ENCODE results near the gene UNC5B. TPM values are rescaled to one million over a fixed set of nuclear protein-coding genes. Genes with fewer than 3 reads are reported as not detected.
A peak's percentile ranks its signal among the peaks of the same experiment; 100 is the strongest.

The UNC5B gene
- total RNA-seq, 1 donor from 2014 or later: 0.63 TPM

- no peak for DNase-seq (ENCODE audit: low read depth)
- H3K4me3 ChIP-seq (ENCODE audit: low read depth, low read length): no peak overlapping the region
- no peak for TF ChIP-seq CTCF (conservative IDR thresholded peaks at IDR 0.05; ENCODE audit: low read depth, low read length)
Observed at GRCh38 chr10:71334221-71334791, 121.9 kb downstream of the UNC5B start.

- H3K4me3 ChIP-seq (ENCODE audit: low read depth, low read length): no peak overlapping the region
- no peak for TF ChIP-seq CTCF (conservative IDR thresholded peaks at IDR 0.05; ENCODE audit: low read depth, low read length)
- no peak for DNase-seq (ENCODE audit: low read depth)
Observed at GRCh38 chr10:71335173-71335708, 122.9 kb downstream of the UNC5B start.

- no peak for TF ChIP-seq CTCF (conservative IDR thresholded peaks at IDR 0.05; ENCODE audit: low read depth, low read length)
Observed at GRCh38 chr10:71336632-71337031, 124.3 kb downstream of the UNC5B start.

GRCh38 chr10:71337219-71337701 lies 124.9 kb downstream of the UNC5B start:
- DNase-seq (ENCODE audit: low read depth): peak; percentile 16
- TF ChIP-seq CTCF (conservative IDR thresholded peaks at IDR 0.05; ENCODE audit: low read depth, low read length): no peak
- peak overlapping the region; percentile 8 for H3K4me3 ChIP-seq (ENCODE audit: low read depth, low read length)

More at GRCh38 chr10:71336632-71337031, 124.3 kb downstream of the UNC5B start:
- no peak for DNase-seq (ENCODE audit: low read depth)
- H3K4me3 ChIP-seq (ENCODE audit: low read depth, low read length): no peak overlapping the region

- DNase-seq (ENCODE audit: low read depth): no peak
- no peak overlapping the region for H3K4me3 ChIP-seq (ENCODE audit: low read depth, low read length)
- TF ChIP-seq CTCF (conservative IDR thresholded peaks at IDR 0.05; ENCODE audit: low read depth, low read length): no peak
Observed at GRCh38 chr10:71338728-71339495, 126.5 kb downstream of the UNC5B start.

- TF ChIP-seq CTCF (conservative IDR thresholded peaks at IDR 0.05; ENCODE audit: low read depth, low read length): no peak
- H3K4me3 ChIP-seq (ENCODE audit: low read depth, low read length): no peak overlapping the region
- DNase-seq (ENCODE audit: low read depth): no peak
Observed at GRCh38 chr10:71339796-71340589, 127.6 kb downstream of the UNC5B start.

All from epithelial cell of proximal tubule (primary cell).